ENCODE data around the gene GALNT2. TPM values are rescaled to one million over a fixed set of nuclear protein-coding genes. Genes with fewer than 3 reads are reported as not detected.
A peak's percentile ranks its signal among the peaks of the same experiment; 100 is the strongest.

GALNT2 gene
- polyA plus RNA-seq, 3 donors = 19.6 to 25.6 (median 23.4) TPM

DNA sequence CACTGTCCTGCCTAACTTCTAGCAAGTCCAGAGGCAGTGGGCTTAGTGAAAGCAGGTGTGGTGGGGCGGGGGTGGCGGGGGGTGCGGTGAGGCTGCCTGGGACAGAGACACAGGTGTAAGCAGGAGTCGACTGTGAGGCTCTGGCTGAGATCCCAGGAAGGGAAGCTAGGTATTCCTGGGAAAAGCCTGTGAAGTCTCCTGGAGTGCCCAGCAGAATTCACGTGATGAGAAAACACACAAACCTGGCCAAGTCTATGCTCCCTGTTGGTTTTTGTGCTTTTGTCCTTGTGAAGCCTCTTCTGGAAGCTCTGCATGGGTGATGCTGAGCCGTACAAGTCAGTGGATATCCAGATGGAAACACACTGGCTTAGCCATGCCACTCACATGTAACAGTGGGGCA lies 5.3 kb downstream of the GALNT2 start:
- Histone ChIP-seq H4K20me1 (ENCODE audit: insufficient read depth, low read length) (peaks cover 95% of the 10 kb centered on the region), H3K9me3 (replicated peaks in 1 of 2; ENCODE audit: control insufficient read depth in 1 of 2, insufficient read depth in 1 of 2, low read length in 2 of 2) (no peaks in the 10 kb centered on the region), H3K9ac (ENCODE audit: insufficient read depth, low read length, poor library complexity, severe bottlenecking) (no peak overlapping the region), H3K4me2 (replicated peaks; ENCODE audit: extremely low read depth, low read length, poor library complexity, severe bottlenecking) (no peak overlapping the region), H3K27me3 (ENCODE audit: control insufficient read depth in 2 of 2, insufficient read depth in 2 of 2, low read length in 2 of 2) (no peaks in the 10 kb centered on the region), H3K4me1 (ENCODE audit: control insufficient read depth in 1 of 2, insufficient read depth in 2 of 2, low read length in 2 of 2) (peaks cover 12 to 19% of the 10 kb centered on the region in 2 donors), H3K4me3 (replicated peaks in 1 of 3; ENCODE audit: low read depth in 2 of 3, low read length in 3 of 3) (no peak overlapping the region), H3K79me2 (ENCODE audit: insufficient read depth, low read length) (peaks cover 99% of the 10 kb centered on the region), H2AFZ (ENCODE audit: insufficient read depth, low read depth, low read length, poor library complexity, severe bottlenecking) (no peak overlapping the region), H3K36me3 (replicated peaks in 1 of 2; ENCODE audit: control insufficient read depth in 1 of 2, insufficient read depth in 2 of 2, low read length in 2 of 2) (peaks cover 0 to 15% of the 10 kb centered on the region in 2 donors), H3K27ac (ENCODE audit: low read depth in 1 of 2, low read length in 2 of 2) (no peak overlapping the region)
- intact Hi-C loops (cut with micrococcal nuclease) = no loop called here
- WGBS (ENCODE audit: insufficient coverage) = 86% methylated on average over 6 of the region's 6 CpGs
- Mint-ChIP-seq H3K27ac (peak overlapping the region in 1 of 7 donors; percentile 74), H3K4me3 (no peak overlapping the region), H3K9me3 (no peaks in the 10 kb centered on the region), H3K27me3 (ENCODE audit: low read depth in 3 of 3) (peaks cover 1 to 5% (median 2%) of the 10 kb centered on the region in 3 donors), H3K36me3 (peaks cover 14 to 20% of the 10 kb centered on the region in 2 donors), H3K4me1 (peaks cover 58% of the 10 kb centered on the region)
- TF ChIP-seq, protein P1, sequence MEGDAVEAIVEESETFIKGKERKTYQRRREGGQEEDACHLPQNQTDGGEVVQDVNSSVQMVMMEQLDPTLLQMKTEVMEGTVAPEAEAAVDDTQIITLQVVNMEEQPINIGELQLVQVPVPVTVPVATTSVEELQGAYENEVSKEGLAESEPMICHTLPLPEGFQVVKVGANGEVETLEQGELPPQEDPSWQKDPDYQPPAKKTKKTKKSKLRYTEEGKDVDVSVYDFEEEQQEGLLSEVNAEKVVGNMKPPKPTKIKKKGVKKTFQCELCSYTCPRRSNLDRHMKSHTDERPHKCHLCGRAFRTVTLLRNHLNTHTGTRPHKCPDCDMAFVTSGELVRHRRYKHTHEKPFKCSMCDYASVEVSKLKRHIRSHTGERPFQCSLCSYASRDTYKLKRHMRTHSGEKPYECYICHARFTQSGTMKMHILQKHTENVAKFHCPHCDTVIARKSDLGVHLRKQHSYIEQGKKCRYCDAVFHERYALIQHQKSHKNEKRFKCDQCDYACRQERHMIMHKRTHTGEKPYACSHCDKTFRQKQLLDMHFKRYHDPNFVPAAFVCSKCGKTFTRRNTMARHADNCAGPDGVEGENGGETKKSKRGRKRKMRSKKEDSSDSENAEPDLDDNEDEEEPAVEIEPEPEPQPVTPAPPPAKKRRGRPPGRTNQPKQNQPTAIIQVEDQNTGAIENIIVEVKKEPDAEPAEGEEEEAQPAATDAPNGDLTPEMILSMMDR (IDR thresholded peaks at IDR 0.05) = no peak
- no peak for DNase-seq

DNA sequence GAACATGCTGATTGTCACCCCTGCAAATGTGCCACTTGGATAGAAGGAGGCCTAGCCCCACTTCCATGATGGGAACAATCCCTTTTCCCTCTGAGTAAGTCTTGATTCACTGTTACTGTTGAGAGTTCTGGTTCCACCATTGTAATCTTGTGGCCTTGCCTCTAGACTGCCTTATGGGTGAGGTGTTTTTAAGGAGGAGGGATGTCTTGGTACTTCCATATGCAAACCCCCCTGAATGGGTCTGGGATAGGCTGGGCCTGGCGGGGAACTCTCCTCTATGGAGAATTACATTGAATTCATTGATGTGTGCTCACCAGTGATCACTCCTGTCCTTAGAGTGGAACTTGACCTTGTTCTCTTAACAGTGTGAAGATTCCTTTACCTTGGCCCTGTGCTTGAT lies 5.8 kb downstream of the GALNT2 start:
- TF ChIP-seq, protein P1 (IDR thresholded peaks at IDR 0.05) = no peak
- Histone ChIP-seq H3K4me1 (ENCODE audit: control insufficient read depth in 1 of 2, insufficient read depth in 2 of 2, low read length in 2 of 2) (peaks cover 12 to 17% of the 10 kb centered on the region in 2 donors), H3K4me2 (replicated peaks; ENCODE audit: extremely low read depth, low read length, poor library complexity, severe bottlenecking) (no peak overlapping the region), H3K9me3 (replicated peaks in 1 of 2; ENCODE audit: control insufficient read depth in 1 of 2, insufficient read depth in 1 of 2, low read length in 2 of 2) (no peaks in the 10 kb centered on the region), H3K27ac (ENCODE audit: low read depth in 1 of 2, low read length in 2 of 2) (no peak overlapping the region), H2AFZ (ENCODE audit: insufficient read depth, low read depth, low read length, poor library complexity, severe bottlenecking) (no peak overlapping the region), H3K9ac (ENCODE audit: insufficient read depth, low read length, poor library complexity, severe bottlenecking) (no peak overlapping the region), H3K27me3 (ENCODE audit: control insufficient read depth in 2 of 2, insufficient read depth in 2 of 2, low read length in 2 of 2) (no peaks in the 10 kb centered on the region), H4K20me1 (ENCODE audit: insufficient read depth, low read length) (peaks cover 99% of the 10 kb centered on the region), H3K36me3 (replicated peaks in 1 of 2; ENCODE audit: control insufficient read depth in 1 of 2, insufficient read depth in 2 of 2, low read length in 2 of 2) (peaks cover 0 to 21% of the 10 kb centered on the region in 2 donors), H3K4me3 (replicated peaks in 1 of 3; ENCODE audit: low read depth in 2 of 3, low read length in 3 of 3) (no peak overlapping the region), H3K79me2 (ENCODE audit: insufficient read depth, low read length) (peaks cover 99% of the 10 kb centered on the region)
- Mint-ChIP-seq H3K4me3 (no peak overlapping the region), H3K27me3 (ENCODE audit: low read depth in 3 of 3) (peaks cover 1 to 5% (median 2%) of the 10 kb centered on the region in 3 donors), H3K36me3 (peaks cover 15 to 24% of the 10 kb centered on the region in 2 donors), H3K27ac (peak overlapping the region in 2 of 7 donors; percentile 18 to 68), H3K9me3 (no peaks in the 10 kb centered on the region), H3K4me1 (peaks cover 58% of the 10 kb centered on the region)
- intact Hi-C loops (cut with micrococcal nuclease) = no loop called here
- DNase-seq = no peak
- whole genome bisulfite sequencing (ENCODE audit: insufficient coverage) = no CpG with 5 or more reads among the region's 1 CpG

All from CD14-positive monocyte (primary cell).